ENCODE measurements around the gene STEAP1B. TPM values are rescaled to one million over a fixed set of nuclear protein-coding genes. Genes with fewer than 3 reads are reported as not detected.

Gene STEAP1B
- total and polyA plus RNA-seq, 2 donors (not counting 3 experiments of a cell fraction or from before 2014, with no cell fraction given), result 32.2 to 46.1 TPM

DNA sequence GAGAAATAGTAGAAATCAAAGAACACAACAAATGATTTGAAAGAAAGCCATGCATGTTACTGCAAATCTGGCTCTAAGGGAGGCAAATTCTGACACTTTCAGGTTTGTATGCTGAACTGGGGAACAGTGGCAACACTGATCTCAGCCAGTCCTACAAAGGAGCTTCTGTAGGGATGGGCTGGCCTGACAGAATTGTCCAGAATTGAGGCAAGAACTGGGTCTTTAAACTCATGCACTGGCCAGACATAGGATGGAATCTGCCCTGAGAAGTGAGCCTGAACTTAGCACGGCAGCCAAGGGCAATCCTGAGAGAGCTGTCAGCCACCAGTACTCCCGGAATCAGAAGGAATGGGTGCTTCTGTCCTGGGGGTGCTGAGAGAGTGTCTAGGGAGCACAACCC, 72.1 kb downstream of the STEAP1B start:
- CTCF ChIA-PET, result interaction anchor here (0.9 to 2.3 kb wide), 2 partner anchors 9 to 101 kb away, joined by 3 to 6 read pairs; no protein-coding TSS in a partner anchor
- no TSS peak for BruUV-seq (replicated peaks)
- Histone ChIP-seq H3K4me1 (ENCODE audit: control insufficient read depth, extremely low read depth, insufficient read depth, low read length) (peaks cover 6% of the 10 kb centered on the region), H3K9me3 (replicated peaks; ENCODE audit: control insufficient read depth, insufficient read depth, low read length) (no peaks in the 10 kb centered on the region), H3K79me2 (ENCODE audit: control insufficient read depth, insufficient read depth, low read length) (peaks cover 32% of the 10 kb centered on the region), H2AFZ (ENCODE audit: low read depth, low read length) (no peak overlapping the region), H4K20me1 (replicated peaks; ENCODE audit: control insufficient read depth, extremely low read depth, insufficient read depth, low read length) (no peaks in the 10 kb centered on the region), H3K36me3 (ENCODE audit: control insufficient read depth in 2 of 2, extremely low read depth in 1 of 2, insufficient read depth in 2 of 2, low read length in 2 of 2) (no peaks in the 10 kb centered on the region), H3K4me3 (replicated peaks in 1 of 3; ENCODE audit: insufficient read depth in 1 of 3, low read depth in 1 of 3, low read length in 3 of 3) (no peak overlapping the region), H3K9ac (replicated peaks; ENCODE audit: extremely low read depth, insufficient read depth, low read length) (no peak overlapping the region), H3K27ac (ENCODE audit: insufficient read depth, low read depth, low read length) (no peak overlapping the region), H3K4me2 (ENCODE audit: insufficient read depth, low read length) (no peak overlapping the region), H3K9me1 (replicated peaks; ENCODE audit: control insufficient read depth, extremely low read depth, insufficient read depth, low read length) (no peaks in the 10 kb centered on the region), H3K27me3 (ENCODE audit: control insufficient read depth in 2 of 2, insufficient read depth in 2 of 2, low read length in 2 of 2) (no peaks in the 10 kb centered on the region)
- POLR2A ChIA-PET, result no interaction called here
- TF ChIP-seq EZH2 (IDR thresholded peaks at IDR 0.05; ENCODE audit: borderline replicate concordance, low read depth, low read length, severe bottlenecking), result no peak
- TF ChIP-seq GATA2 (IDR thresholded peaks at IDR 0.05; ENCODE audit: insufficient read depth, insufficient read length, low read depth, low read length), result no peak
- TF ChIP-seq FOS (IDR thresholded peaks at IDR 0.05; ENCODE audit: borderline replicate concordance, insufficient read depth, low read length), result no peak
- no peak for TF ChIP-seq POLR2A (IDR thresholded peaks at IDR 0.05; ENCODE audit: low read depth, low read length)
- TF ChIP-seq, protein P1, sequence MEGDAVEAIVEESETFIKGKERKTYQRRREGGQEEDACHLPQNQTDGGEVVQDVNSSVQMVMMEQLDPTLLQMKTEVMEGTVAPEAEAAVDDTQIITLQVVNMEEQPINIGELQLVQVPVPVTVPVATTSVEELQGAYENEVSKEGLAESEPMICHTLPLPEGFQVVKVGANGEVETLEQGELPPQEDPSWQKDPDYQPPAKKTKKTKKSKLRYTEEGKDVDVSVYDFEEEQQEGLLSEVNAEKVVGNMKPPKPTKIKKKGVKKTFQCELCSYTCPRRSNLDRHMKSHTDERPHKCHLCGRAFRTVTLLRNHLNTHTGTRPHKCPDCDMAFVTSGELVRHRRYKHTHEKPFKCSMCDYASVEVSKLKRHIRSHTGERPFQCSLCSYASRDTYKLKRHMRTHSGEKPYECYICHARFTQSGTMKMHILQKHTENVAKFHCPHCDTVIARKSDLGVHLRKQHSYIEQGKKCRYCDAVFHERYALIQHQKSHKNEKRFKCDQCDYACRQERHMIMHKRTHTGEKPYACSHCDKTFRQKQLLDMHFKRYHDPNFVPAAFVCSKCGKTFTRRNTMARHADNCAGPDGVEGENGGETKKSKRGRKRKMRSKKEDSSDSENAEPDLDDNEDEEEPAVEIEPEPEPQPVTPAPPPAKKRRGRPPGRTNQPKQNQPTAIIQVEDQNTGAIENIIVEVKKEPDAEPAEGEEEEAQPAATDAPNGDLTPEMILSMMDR (IDR thresholded peaks at IDR 0.05; ENCODE audit: extremely low read depth in 1 of 2, insufficient read depth in 1 of 2, low read depth in 1 of 2, low read length in 2 of 2), result no peak
- TF ChIP-seq MYC (IDR thresholded peaks at IDR 0.05; ENCODE audit: low read depth, low read length), result no peak
- TF ChIP-seq POLR2AphosphoS5 (IDR thresholded peaks at IDR 0.05; ENCODE audit: insufficient read depth, low read depth, low read length), result no peak
- TF ChIP-seq JUN (IDR thresholded peaks at IDR 0.05; ENCODE audit: borderline replicate concordance, insufficient read depth, insufficient read length, low read depth), result no peak
- intact Hi-C loops (cut with micrococcal nuclease), result no loop called here
- FAIRE-seq (no peak), DNase-seq (ENCODE audit: low read depth, low spot score) (no peak)
- dilution Hi-C loops (cut with MboI; ENCODE audit: extremely low pct_ligation_motif_present, low sequenced_read_pairs), result no loop called here
